ENCODE data around the gene GDAP2. TPM values are rescaled to one million over a fixed set of nuclear protein-coding genes. Genes with fewer than 3 reads are reported as not detected.

GDAP2 gene, protein sequence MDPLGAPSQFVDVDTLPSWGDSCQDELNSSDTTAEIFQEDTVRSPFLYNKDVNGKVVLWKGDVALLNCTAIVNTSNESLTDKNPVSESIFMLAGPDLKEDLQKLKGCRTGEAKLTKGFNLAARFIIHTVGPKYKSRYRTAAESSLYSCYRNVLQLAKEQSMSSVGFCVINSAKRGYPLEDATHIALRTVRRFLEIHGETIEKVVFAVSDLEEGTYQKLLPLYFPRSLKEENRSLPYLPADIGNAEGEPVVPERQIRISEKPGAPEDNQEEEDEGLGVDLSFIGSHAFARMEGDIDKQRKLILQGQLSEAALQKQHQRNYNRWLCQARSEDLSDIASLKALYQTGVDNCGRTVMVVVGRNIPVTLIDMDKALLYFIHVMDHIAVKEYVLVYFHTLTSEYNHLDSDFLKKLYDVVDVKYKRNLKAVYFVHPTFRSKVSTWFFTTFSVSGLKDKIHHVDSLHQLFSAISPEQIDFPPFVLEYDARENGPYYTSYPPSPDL
- total RNA-seq: 7.9 and 29.3 TPM in 2 replicates

DNA sequence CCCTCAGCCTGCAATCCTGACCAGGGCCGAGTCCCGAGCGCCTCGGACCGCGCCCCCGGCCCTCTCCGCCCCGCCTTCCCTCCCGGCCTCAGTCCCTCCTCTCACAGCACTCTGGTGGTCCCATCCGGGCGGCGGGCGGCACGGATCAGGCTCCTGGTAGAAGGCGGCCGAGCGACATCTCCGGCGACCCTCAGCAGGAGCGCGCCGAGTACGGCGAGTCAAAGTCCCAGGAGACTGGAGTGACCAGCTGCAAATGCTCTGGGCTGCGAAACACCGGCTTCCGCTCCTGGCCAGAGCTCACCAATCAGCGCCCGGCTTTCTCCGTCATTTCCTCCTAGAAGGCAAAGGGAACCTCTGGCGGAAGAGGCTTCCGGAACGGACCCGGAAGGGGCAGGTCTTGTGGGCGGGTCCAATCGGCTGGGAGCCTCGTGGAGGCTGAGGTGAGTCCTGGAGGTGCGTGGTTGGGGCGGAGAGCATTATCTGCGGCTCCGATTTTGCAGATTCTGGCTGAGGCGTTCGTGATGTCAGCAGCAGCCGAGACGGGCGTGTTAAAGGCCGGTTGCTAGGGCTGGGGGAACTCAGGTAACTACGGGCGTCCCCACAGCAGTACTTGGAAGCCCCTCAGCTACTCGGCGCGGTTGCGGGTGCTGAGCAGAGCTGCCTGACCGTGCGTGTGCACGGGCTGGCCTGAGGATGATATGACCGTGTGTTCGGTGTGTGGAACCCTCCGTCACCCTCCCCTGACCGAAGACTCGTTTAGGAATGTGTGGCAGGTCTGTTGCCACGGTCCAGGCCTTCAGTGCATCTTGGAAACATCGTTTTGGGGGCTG is at the start of gene GDAP2, which contains the start of gene WDR3:
Gene GDAP2 (minus strand): TSS at position 279 of the 830 bp plus-strand sequence. CDS start 9,264 bp downstream, outside the sequence.
Gene WDR3 (plus strand): TSS at position 397 of the 830 bp plus-strand sequence. CDS start 3,581 bp downstream, outside the sequence.

Other genes starting within 250 kb of the GDAP2 start
- gene WDR3, start 118 bp upstream of the GDAP2 start, total RNA-seq: 9.4 and 38.0 TPM in 2 replicates